Measurements from ENCODE around the gene CAMSAP2.

- TF ChIP-seq CTCF (IDR thresholded peaks at IDR 0.05) (no peak), POLR2A (IDR thresholded peaks at IDR 0.05) (no peak)
Observed at GRCh38 chr1:200889571-200889970, 150.9 kb downstream of the CAMSAP2 start.
